Embryonic facial prominence (tissue), 1 donor: ENCODE results near the gene ZNF582.
A peak's percentile ranks its signal among the peaks of the same experiment; 100 is the strongest.
"Not testable (repeated sequence)": the region's sequence is repeated elsewhere in the genome, so short reads cannot be mapped to it uniquely, and the experiment has no call there.

ENCODE experiments used
- DNase-seq: peaks from one replicate; pipeline ENCODE4 v3.0.0-alpha.2; 2016; ENCODE audit errors: extremely low spot score

Gene ZNF582

GRCh38 chr19:56351208-56351607 is 42.1 kb downstream of the ZNF582 start:
- DNase-seq = no peak

GRCh38 chr19:56350416-56351045 is 42.8 kb downstream of the ZNF582 start:
- peak; percentile 47 for DNase-seq

- DNase-seq = no peak
These were observed 45.0 kb downstream of the ZNF582 start for GRCh38 chr19:56348289-56348877.

GRCh38 chr19:56347163-56347778 is 46.1 kb downstream of the ZNF582 start:
- DNase-seq = no peak

GRCh38 chr19:56341948-56342347 is 51.4 kb downstream of the ZNF582 start:
- no peak for DNase-seq

- not testable (repeated sequence) for DNase-seq
These were observed 54.3 kb downstream of the ZNF582 start for GRCh38 chr19:56339031-56339430.

GRCh38 chr19:56337077-56337476 is 56.3 kb downstream of the ZNF582 start:
- not testable (repeated sequence) for DNase-seq

GRCh38 chr19:56335371-56335770 is 58.0 kb downstream of the ZNF582 start:
- DNase-seq = not testable (repeated sequence)

GRCh38 chr19:56333506-56333905 is 59.8 kb downstream of the ZNF582 start:
- DNase-seq = no peak
